WTC11 (cell line): Measurements from ENCODE around the gene ARL6. TPM values are rescaled to one million over a fixed set of nuclear protein-coding genes. Genes with fewer than 3 reads are reported as not detected.

Source experiments
- ATAC-seq: fragments of 200-7000 bp; cut with Tn5 transposase; 2 replicates; pipeline ENCODE4 v1.10.0; 2021; ENCODE audit warnings: mild to moderate bottlenecking, moderate library complexity
- CTCF ChIA-PET: fragments of 300-600 bp; sonication (Branson Sonifier 250); formaldehyde crosslinking; loops from one replicate; lab custom pipeline; 2021; ENCODE audit warnings: antibody characterized with exemption; lab: Charles Lee
- POLR2A ChIA-PET: fragments of 350-600 bp; sonication (Branson Sonifier 250); formaldehyde crosslinking; loops from one replicate; lab custom pipeline; 2021; ENCODE audit warnings: antibody characterized with exemption; lab: Charles Lee
- DNase-seq: peaks from one replicate; pipeline ENCODE4 v3.0.0; 2021; ENCODE audit warnings: low spot score
- H3K27ac Mint-ChIP-seq: 2 replicates; pipeline ENCODE4 v1.8.0; 2021; ENCODE audit warnings: mixed read lengths
- H3K27me3 Mint-ChIP-seq: 2 replicates; pipeline ENCODE4 v1.8.0; 2021; ENCODE audit warnings: low read depth, mild to moderate bottlenecking, moderate library complexity, mixed read lengths
- H3K36me3 Mint-ChIP-seq: 2 replicates; pipeline ENCODE4 v1.8.0; 2021; ENCODE audit warnings: mixed read lengths
- H3K4me1 Mint-ChIP-seq: 2 replicates; pipeline ENCODE4 v1.8.0; 2022; ENCODE audit warnings: mixed read lengths
- H3K4me3 Mint-ChIP-seq: 2 replicates; pipeline ENCODE4 v1.8.0; 2021; ENCODE audit warnings: mild to moderate bottlenecking, moderate library complexity, mixed read lengths
- H3K9me3 Mint-ChIP-seq: 2 replicates; pipeline ENCODE4 v1.8.0; 2021; ENCODE audit warnings: mixed read lengths
- CBFB ChIP-seq: sonication (generic); formaldehyde crosslinking; IDR thresholded peaks from 2 replicates; pipeline ENCODE4 v1.8.1; 2022; ENCODE audit warnings: mild to moderate bottlenecking, low read depth, missing genetic modification reagents
- CDX4 ChIP-seq: fragments of 250-450 bp; sonication (Bioruptor Pico); IDR thresholded peaks from 2 replicates; pipeline ENCODE4 v1.9.0; 2021; ENCODE audit warnings: moderate library complexity, mild to moderate bottlenecking, inconsistent platforms, borderline replicate concordance
- NR3C1 ChIP-seq: sonication (generic); formaldehyde crosslinking; conservative IDR thresholded peaks from 2 replicates; pipeline ENCODE4 v1.8.1; 2023; ENCODE audit warnings: low read depth, mild to moderate bottlenecking, missing genetic modification reagents
- SMAD4 ChIP-seq: sonication (generic); formaldehyde crosslinking; IDR thresholded peaks from 2 replicates; pipeline ENCODE4 v1.8.0; 2022; ENCODE audit warnings: mild to moderate bottlenecking, missing genetic modification reagents
- TEAD1 ChIP-seq: sonication (generic); formaldehyde crosslinking; IDR thresholded peaks from 2 replicates; pipeline ENCODE4 v1.8.0; 2022; ENCODE audit warnings: mild to moderate bottlenecking, missing genetic modification reagents
- USF1 ChIP-seq: sonication (generic); formaldehyde crosslinking; IDR thresholded peaks from 2 replicates; pipeline ENCODE4 v1.8.0; 2022; ENCODE audit warnings: mild to moderate bottlenecking, missing genetic modification reagents
- ZNF281 ChIP-seq: sonication (generic); formaldehyde crosslinking; IDR thresholded peaks from 2 replicates; pipeline ENCODE4 v1.8.0; 2023; ENCODE audit warnings: mild to moderate bottlenecking, missing genetic modification reagents
- ZNF317 ChIP-seq: sonication (generic); formaldehyde crosslinking; IDR thresholded peaks from 2 replicates; pipeline ENCODE4 v1.8.1; 2023; ENCODE audit warnings: low read depth, mild to moderate bottlenecking, moderate library complexity, missing genetic modification reagents, borderline replicate concordance
- ZNF425 ChIP-seq: fragments of 250-450 bp; sonication (Bioruptor Pico); conservative IDR thresholded peaks from 2 replicates; pipeline ENCODE4 v1.9.0; 2021; ENCODE audit warnings: mild to moderate bottlenecking
- total RNA-seq: library from RNA; stranded (reverse); gene quantifications from 3 replicates; pipeline ENCODE4 v1.2.3, GENCODE V29; 2021
- TF ChIP-seq, protein P1 (sequence below): sonication (generic); formaldehyde crosslinking; IDR thresholded peaks from 2 replicates; pipeline ENCODE4 v1.8.0; 2022; ENCODE audit warnings: mild to moderate bottlenecking, missing genetic modification reagents
- TF ChIP-seq, protein P2 (sequence below): sonication (generic); formaldehyde crosslinking; IDR thresholded peaks from 2 replicates; pipeline ENCODE4 v1.8.1; 2022; ENCODE audit warnings: low read depth, missing genetic modification reagents, borderline replicate concordance
- TF ChIP-seq, protein P3 (sequence below): fragments of 200-600 bp; IDR thresholded peaks from 2 replicates; pipeline ENCODE4 v1.8.0; 2022; ENCODE audit warnings: antibody characterized with exemption
- TF ChIP-seq, protein P4 (sequence below): sonication (generic); formaldehyde crosslinking; IDR thresholded peaks from 2 replicates; pipeline ENCODE4 v1.8.0; 2023; ENCODE audit warnings: missing genetic modification reagents
- TF ChIP-seq, protein P5 (sequence below): fragments of 250-450 bp; sonication (Bioruptor Pico); IDR thresholded peaks from 2 replicates; pipeline ENCODE4 v1.8.0; 2021; ENCODE audit warnings: mild to moderate bottlenecking

The ARL6 gene
- total RNA-seq, 1 experiment from 2014 or later: 6.8 TPM

DNA sequence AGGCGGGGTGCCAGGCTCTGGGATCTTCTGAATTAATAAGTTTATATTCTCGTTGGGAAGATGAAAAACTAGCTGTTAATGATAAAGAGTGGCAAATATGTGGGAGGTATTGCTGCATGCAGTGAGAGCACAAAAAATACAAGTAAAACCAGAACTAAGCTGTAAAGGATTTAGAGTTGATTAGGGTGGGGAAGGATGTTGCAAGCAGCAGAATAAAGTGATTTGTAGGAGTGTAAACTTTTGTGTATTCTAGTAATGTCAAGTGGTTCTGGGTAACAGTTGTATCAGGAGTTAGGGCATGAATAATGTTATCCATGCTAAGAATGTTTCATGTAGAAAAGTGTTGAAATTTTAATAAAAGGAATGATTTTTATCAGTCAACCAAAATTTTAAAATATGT, 75.4 kb downstream of the ARL6 start:
- Mint-ChIP-seq H3K27me3 (no peaks in the 10 kb centered on the region), H3K36me3 (no peaks in the 10 kb centered on the region), H3K9me3 (no peaks in the 10 kb centered on the region), H3K27ac (peak overlapping the region; percentile 14; the same call in 1 of the 2 replicates), H3K4me1 (peaks cover 36% of the 10 kb centered on the region), H3K4me3 (no peak overlapping the region)
- ChIA-PET CTCF (interaction anchor here (1.3 kb wide), 1 partner anchor 19 kb away, joined by 3 read pairs; the partner anchor contains the start of gene CRYBG3), POLR2A (no interaction called here)
- TF ChIP-seq, protein P1, sequence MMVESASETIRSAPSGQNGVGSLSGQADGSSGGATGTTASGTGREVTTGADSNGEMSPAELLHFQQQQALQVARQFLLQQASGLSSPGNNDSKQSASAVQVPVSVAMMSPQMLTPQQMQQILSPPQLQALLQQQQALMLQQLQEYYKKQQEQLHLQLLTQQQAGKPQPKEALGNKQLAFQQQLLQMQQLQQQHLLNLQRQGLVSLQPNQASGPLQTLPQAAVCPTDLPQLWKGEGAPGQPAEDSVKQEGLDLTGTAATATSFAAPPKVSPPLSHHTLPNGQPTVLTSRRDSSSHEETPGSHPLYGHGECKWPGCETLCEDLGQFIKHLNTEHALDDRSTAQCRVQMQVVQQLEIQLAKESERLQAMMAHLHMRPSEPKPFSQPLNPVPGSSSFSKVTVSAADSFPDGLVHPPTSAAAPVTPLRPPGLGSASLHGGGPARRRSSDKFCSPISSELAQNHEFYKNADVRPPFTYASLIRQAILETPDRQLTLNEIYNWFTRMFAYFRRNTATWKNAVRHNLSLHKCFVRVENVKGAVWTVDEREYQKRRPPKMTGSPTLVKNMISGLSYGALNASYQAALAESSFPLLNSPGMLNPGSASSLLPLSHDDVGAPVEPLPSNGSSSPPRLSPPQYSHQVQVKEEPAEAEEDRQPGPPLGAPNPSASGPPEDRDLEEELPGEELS (CRISPR knock-in tag): no peak
- TF ChIP-seq SMAD4 (CRISPR knock-in tag) (no peak), ZNF425 (CRISPR knock-in tag) (no peak), NR3C1 (no peak), TEAD1 (CRISPR knock-in tag) (no peak), CBFB (no peak)
- TF ChIP-seq, protein P2, sequence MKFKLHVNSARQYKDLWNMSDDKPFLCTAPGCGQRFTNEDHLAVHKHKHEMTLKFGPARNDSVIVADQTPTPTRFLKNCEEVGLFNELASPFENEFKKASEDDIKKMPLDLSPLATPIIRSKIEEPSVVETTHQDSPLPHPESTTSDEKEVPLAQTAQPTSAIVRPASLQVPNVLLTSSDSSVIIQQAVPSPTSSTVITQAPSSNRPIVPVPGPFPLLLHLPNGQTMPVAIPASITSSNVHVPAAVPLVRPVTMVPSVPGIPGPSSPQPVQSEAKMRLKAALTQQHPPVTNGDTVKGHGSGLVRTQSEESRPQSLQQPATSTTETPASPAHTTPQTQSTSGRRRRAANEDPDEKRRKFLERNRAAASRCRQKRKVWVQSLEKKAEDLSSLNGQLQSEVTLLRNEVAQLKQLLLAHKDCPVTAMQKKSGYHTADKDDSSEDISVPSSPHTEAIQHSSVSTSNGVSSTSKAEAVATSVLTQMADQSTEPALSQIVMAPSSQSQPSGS (CRISPR knock-in tag): no peak
- TF ChIP-seq, protein P3, sequence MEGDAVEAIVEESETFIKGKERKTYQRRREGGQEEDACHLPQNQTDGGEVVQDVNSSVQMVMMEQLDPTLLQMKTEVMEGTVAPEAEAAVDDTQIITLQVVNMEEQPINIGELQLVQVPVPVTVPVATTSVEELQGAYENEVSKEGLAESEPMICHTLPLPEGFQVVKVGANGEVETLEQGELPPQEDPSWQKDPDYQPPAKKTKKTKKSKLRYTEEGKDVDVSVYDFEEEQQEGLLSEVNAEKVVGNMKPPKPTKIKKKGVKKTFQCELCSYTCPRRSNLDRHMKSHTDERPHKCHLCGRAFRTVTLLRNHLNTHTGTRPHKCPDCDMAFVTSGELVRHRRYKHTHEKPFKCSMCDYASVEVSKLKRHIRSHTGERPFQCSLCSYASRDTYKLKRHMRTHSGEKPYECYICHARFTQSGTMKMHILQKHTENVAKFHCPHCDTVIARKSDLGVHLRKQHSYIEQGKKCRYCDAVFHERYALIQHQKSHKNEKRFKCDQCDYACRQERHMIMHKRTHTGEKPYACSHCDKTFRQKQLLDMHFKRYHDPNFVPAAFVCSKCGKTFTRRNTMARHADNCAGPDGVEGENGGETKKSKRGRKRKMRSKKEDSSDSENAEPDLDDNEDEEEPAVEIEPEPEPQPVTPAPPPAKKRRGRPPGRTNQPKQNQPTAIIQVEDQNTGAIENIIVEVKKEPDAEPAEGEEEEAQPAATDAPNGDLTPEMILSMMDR: no peak
- TF ChIP-seq, protein P4, sequence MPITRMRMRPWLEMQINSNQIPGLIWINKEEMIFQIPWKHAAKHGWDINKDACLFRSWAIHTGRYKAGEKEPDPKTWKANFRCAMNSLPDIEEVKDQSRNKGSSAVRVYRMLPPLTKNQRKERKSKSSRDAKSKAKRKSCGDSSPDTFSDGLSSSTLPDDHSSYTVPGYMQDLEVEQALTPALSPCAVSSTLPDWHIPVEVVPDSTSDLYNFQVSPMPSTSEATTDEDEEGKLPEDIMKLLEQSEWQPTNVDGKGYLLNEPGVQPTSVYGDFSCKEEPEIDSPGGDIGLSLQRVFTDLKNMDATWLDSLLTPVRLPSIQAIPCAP (CRISPR knock-in tag): no peak
- TF ChIP-seq, protein P5, sequence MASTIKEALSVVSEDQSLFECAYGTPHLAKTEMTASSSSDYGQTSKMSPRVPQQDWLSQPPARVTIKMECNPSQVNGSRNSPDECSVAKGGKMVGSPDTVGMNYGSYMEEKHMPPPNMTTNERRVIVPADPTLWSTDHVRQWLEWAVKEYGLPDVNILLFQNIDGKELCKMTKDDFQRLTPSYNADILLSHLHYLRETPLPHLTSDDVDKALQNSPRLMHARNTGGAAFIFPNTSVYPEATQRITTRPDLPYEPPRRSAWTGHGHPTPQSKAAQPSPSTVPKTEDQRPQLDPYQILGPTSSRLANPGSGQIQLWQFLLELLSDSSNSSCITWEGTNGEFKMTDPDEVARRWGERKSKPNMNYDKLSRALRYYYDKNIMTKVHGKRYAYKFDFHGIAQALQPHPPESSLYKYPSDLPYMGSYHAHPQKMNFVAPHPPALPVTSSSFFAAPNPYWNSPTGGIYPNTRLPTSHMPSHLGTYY (CRISPR knock-in tag): no peak
- DNase-seq (no peak), ATAC-seq (no peak)

DNA sequence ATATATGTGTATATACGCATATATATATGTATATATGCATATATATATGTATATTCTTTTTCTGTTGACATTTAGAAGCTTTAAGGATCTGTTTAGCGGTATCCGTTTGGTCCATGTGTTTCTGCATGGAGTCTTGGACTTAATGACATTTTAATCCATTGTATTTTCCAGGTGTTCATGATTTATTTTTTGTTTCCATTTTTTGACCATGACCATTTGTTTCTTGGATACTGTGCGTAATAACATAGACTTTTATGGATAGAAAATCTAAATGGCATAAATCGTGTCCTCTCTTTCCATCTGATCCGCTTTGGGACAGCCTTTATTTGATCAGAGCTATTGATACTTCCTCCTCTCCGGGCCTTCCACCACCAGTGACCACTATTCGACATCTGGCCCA, 76.7 kb downstream of the ARL6 start:
- ChIA-PET CTCF (no interaction called here), POLR2A (no interaction called here)
- Mint-ChIP-seq H3K9me3 (no peaks in the 10 kb centered on the region), H3K4me1 (peaks cover 34% of the 10 kb centered on the region), H3K4me3 (no peak overlapping the region), H3K36me3 (no peaks in the 10 kb centered on the region), H3K27ac (peak overlapping the region; percentile 28; the same call in 1 of the 2 replicates), H3K27me3 (no peaks in the 10 kb centered on the region)
- TF ChIP-seq ZNF317 (CRISPR knock-in tag) (no peak), USF1 (CRISPR knock-in tag) (no peak), CDX4 (CRISPR knock-in tag) (no peak), ZNF281 (CRISPR knock-in tag) (no peak)
- no peak for ATAC-seq
- no peak for DNase-seq
